Upper lobe of left lung (tissue), 4 donors: ENCODE measurements around the gene SHISA6.

Experiments used
- CTCF ChIP-seq, 6 experiments: fragments of 450-650 bp in 4 of 6; fragments of 200-600 bp in 2 of 6; sonication (generic) in 2 of 6; IDR thresholded peaks; one replicate each; pipeline ENCODE4 v1.5.1; 2016 to 2019; ENCODE audit warnings: antibody characterized with exemption in 6 of 6
- POLR2AphosphoS5 ChIP-seq, 2 donors: sonication (generic); formaldehyde crosslinking; IDR thresholded peaks; one replicate each; pipeline ENCODE4 v1.5.1; 2017; ENCODE audit warnings: antibody characterized with exemption in 2 of 2

DNA sequence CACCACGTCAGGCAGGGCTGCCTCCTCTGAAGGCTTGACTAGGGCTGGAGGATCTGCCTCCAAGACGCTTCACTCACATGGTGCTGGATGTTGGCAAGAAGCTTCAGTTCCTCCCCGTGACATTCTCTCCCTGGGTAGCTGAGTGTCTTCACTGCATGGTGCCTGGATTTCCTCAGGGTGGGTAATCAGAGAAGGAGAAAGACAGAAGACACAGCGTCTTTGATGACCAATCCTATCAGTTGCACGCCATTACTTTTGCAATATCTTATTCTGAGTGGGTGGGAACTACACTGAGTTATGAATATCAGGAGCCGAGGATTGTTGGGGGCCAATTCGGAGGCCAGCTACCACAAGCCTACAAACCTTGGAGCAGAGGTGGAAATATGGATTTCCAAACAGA is 139.7 kb downstream of the SHISA6 start:
- no peak for TF ChIP-seq CTCF (IDR thresholded peaks at IDR 0.05)
- TF ChIP-seq POLR2AphosphoS5 (IDR thresholded peaks at IDR 0.05), result no peak
